Esophagus squamous epithelium (tissue), 5 donors: ENCODE results near the gene ESPNL. TPM values are rescaled to one million over a fixed set of nuclear protein-coding genes. Genes with fewer than 3 reads are reported as not detected.

Source experiments
- DNase-seq: peaks from one replicate; lab custom pipeline; 2025; lab: John Stamatoyannopoulos, UW
- H3K27ac ChIP-seq, 4 donors: fragments of 200-600 bp; sonication (generic); one replicate each; pipeline ENCODE4 v1.5.1; 2016 to 2019; ENCODE audit warnings: mild to moderate bottlenecking in 1 of 4
- H3K27me3 ChIP-seq, 4 donors: fragments of 200-600 bp; sonication (generic); 1 replicate in 3 of 4; 2 replicates in 1 of 4; pipeline versions ENCODE4 v1.5.1 to v1.6.0; 2017 to 2021; ENCODE audit warnings: antibody characterized with exemption in 1 of 4
- H3K36me3 ChIP-seq, 3 donors: fragments of 200-600 bp; sonication (generic); one replicate each; pipeline ENCODE4 v1.5.1; 2016 to 2019
- H3K4me1 ChIP-seq, 3 donors: fragments of 200-600 bp; sonication (generic); one replicate each; pipeline ENCODE4 v1.5.1; 2017 to 2019
- H3K4me3 ChIP-seq, 4 donors: fragments of 200-600 bp; sonication (generic); 1 replicate in 3 of 4; 2 replicates in 1 of 4; pipeline ENCODE4 v1.5.1; 2016 to 2019; ENCODE audit warnings: mild to moderate bottlenecking in 2 of 4, moderate library complexity in 1 of 4
- H3K9me3 ChIP-seq, 3 donors: fragments of 200-600 bp; sonication (generic); one replicate each; pipeline ENCODE4 v1.5.1; 2016 to 2019
- POLR2A ChIP-seq, 4 donors: fragments of 450-650 bp; IDR thresholded peaks; one replicate each; pipeline ENCODE4 v1.6.1; 2017; ENCODE audit warnings: antibody characterized with exemption in 4 of 4, mild to moderate bottlenecking in 4 of 4, moderate library complexity in 3 of 4
- WGBS, 2 donors: methylation state at CpG; one replicate each; pipeline ENCODE4 v1.1.5; 2018; 5-methylcytosine and 5-hydroxymethylcytosine counted together
- intact Hi-C: fragments of 100-400 bp; cut with DNase I; formaldehyde crosslinking; loops from one replicate; pipeline ENCODE4 v1.15.0; 2022
- total RNA-seq, 4 donors: library from RNA; depleted of rRNA; stranded (reverse); fragments of >200 nt; gene quantifications; one replicate each; pipeline ENCODE4 v1.1.0, GENCODE V29; 2016
- TF ChIP-seq, protein P1 (sequence below), 6 experiments: fragments of 450-650 bp in 4 of 6; fragments of 200-600 bp in 2 of 6; sonication (generic) in 2 of 6; IDR thresholded peaks; one replicate each; pipeline ENCODE4 v1.5.1; 2016 to 2019; ENCODE audit warnings: antibody characterized with exemption in 6 of 6, mild to moderate bottlenecking in 4 of 6, moderate library complexity in 4 of 6
- donor health status: DM: yes; HTN: yes; CAD: no.

ESPNL gene
- total RNA-seq, 4 donors from 2014 or later = 0.04 to 1.3 (median 0.88) TPM; not detected in 1

DNA sequence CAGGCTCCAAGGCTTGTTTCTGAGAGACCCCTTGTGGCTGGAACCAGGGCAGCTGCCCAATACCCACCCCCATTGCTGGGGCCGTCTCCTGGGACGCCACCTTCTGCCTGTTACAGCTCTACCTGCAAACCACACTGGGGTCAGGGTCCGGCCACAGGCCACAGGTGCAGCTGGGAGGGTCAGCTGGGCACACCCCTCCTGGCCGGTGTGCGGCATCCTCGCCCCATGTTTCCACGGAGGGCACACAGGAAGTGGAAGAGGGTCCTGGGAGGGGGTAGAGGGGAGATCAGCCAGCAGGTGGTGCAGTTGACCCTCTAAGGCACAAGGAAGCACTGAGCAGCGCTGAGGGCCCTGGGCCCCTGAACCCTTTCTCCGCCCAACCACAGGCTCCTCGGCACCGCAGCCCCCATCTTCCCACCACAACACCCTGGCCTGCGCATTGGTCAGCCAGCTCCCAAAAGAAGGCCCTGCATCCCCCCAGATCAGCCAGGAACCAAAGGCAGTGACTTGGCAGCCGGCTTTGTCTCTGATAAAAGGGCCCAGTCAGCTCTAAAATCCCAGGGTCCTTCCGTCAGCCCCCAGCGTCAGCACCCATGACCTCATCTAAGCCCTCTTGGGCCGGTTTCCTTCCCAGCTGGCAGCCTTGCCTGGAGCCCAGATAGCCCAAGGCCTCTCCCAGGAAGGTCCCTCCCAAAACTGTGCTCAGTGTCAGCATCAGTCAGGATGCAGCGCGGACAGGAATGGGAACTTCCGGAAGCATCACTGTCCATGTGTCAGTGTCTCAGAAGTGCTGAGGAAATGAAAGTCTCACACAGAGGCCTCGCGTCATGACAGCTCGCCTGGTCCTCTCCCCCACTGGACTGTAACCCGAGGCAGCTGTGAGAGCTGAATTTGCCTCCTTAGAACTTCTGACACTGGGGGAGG lies 60.3 kb downstream of the ESPNL start:
- intact Hi-C loops = no loop called here
- DNase-seq = no peak
- peaks cover 0 to 75% (median 7%) of the 10 kb centered on the region in 4 donors for H3K27me3 ChIP-seq

DNA sequence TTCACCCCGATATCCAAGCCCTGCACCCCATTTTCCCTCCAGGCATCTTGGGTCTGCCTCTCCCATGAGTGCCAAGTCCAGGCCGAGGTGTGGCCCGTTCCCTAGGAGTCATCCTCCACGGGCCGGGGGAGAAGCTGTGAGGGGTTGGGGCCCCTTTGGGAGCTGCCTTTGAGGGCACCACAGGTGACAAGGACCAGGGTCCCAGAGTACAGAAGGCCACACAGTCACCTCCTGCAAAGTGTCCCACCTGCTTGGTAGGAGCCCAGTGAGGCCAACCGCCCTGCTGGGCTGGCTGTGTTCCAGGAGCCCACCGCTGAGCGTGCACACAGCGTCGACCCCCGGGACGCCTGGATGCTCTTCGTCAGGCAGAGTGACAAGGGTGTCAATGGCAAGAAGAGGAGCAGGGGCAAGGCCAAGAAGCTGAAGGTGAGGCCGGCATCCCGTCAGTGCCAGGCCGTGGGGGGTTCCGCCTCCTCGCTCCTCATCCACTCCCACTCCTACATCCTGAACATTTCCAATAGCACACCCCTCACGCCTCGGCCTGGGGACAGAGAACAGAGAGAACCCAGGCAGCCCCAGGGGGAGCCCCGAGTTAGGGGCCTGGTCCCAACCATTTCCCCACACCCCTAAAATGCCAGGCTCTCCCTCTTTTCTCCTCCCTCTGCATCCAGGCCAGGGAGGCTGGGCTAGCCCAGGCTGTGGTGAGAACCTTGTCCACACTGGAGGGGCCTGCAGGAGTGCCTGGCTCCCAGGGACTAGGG lies 61.3 kb downstream of the ESPNL start:
- intact Hi-C loops = no loop called here
- TF ChIP-seq POLR2A (IDR thresholded peaks at IDR 0.05) = no peak
- TF ChIP-seq, protein P1, sequence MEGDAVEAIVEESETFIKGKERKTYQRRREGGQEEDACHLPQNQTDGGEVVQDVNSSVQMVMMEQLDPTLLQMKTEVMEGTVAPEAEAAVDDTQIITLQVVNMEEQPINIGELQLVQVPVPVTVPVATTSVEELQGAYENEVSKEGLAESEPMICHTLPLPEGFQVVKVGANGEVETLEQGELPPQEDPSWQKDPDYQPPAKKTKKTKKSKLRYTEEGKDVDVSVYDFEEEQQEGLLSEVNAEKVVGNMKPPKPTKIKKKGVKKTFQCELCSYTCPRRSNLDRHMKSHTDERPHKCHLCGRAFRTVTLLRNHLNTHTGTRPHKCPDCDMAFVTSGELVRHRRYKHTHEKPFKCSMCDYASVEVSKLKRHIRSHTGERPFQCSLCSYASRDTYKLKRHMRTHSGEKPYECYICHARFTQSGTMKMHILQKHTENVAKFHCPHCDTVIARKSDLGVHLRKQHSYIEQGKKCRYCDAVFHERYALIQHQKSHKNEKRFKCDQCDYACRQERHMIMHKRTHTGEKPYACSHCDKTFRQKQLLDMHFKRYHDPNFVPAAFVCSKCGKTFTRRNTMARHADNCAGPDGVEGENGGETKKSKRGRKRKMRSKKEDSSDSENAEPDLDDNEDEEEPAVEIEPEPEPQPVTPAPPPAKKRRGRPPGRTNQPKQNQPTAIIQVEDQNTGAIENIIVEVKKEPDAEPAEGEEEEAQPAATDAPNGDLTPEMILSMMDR (IDR thresholded peaks at IDR 0.05) = no peak
- no peak for DNase-seq
- Histone ChIP-seq H3K36me3 (peaks cover 0 to 2% (median 0%) of the 10 kb centered on the region in 3 donors), H3K27me3 (peaks cover 0 to 75% (median 7%) of the 10 kb centered on the region in 4 donors), H3K27ac (no peak overlapping the region), H3K9me3 (no peaks in the 10 kb centered on the region), H3K4me1 (peaks cover 7 to 37% (median 25%) of the 10 kb centered on the region in 3 donors), H3K4me3 (no peak overlapping the region)
- 86 to 87% methylated on average over 6 to 8 of the region's 21 CpGs for WGBS, 2 donors

More for the DNA sequence above, 60.3 kb downstream of the ESPNL start:
- peaks cover 10 to 44% (median 25%) of the 10 kb centered on the region in 3 donors for H3K4me1 ChIP-seq
- H3K9me3 ChIP-seq = no peaks in the 10 kb centered on the region
- TF ChIP-seq POLR2A (IDR thresholded peaks at IDR 0.05) = no peak
- TF ChIP-seq, protein P1 (IDR thresholded peaks at IDR 0.05) = no peak
- WGBS, 2 donors = 70 to 77% methylated on average over 3 to 16 of the region's 23 CpGs
- no peak overlapping the region for H3K27ac ChIP-seq
- no peaks in the 10 kb centered on the region for H3K36me3 ChIP-seq
- no peak overlapping the region for H3K4me3 ChIP-seq

DNA sequence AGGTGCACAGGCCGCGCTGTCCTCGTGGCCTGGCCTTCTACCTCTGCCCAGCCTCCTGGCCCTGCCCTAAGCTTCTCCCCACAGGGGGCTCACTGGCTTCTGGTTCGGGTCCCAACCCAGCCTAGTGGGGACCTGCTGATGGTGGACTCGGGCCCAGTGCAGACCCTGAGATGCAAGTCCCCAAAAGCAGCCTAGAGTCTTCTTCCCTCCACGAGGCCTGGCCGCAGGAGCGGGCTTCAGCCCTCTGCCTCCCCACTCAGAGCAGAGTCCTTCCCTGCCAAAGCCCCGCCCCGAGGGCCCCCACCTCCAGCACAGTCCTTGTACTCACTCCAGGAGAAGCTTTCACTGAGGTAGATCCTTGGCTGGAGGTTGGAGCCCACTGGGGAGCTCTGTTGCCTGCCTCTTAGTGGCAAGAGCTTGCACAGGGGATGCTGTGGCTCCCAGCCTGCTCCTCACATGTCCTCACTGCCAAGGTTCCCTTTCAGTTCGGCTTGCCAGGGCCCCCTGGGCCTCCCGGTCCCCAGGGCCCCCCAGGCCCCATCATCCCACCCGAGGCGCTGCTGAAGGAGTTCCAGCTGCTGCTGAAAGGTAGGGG lies 62.2 kb downstream of the ESPNL start:
- no peak overlapping the region for H3K27ac ChIP-seq
- H3K4me1 ChIP-seq = peaks cover 7 to 37% (median 25%) of the 10 kb centered on the region in 3 donors
- DNase-seq = no peak
- WGBS, 2 donors = no CpG with 5 or more reads among the region's 14 CpGs
- intact Hi-C loops = no loop called here
- TF ChIP-seq POLR2A (IDR thresholded peaks at IDR 0.05) = no peak
- TF ChIP-seq, protein P1 (IDR thresholded peaks at IDR 0.05) = no peak
- peaks cover 0 to 75% (median 7%) of the 10 kb centered on the region in 4 donors for H3K27me3 ChIP-seq
- H3K4me3 ChIP-seq = no peak overlapping the region
- H3K9me3 ChIP-seq = no peaks in the 10 kb centered on the region
- peaks cover 0 to 11% (median under 1%) of the 10 kb centered on the region in 3 donors for H3K36me3 ChIP-seq

DNA sequence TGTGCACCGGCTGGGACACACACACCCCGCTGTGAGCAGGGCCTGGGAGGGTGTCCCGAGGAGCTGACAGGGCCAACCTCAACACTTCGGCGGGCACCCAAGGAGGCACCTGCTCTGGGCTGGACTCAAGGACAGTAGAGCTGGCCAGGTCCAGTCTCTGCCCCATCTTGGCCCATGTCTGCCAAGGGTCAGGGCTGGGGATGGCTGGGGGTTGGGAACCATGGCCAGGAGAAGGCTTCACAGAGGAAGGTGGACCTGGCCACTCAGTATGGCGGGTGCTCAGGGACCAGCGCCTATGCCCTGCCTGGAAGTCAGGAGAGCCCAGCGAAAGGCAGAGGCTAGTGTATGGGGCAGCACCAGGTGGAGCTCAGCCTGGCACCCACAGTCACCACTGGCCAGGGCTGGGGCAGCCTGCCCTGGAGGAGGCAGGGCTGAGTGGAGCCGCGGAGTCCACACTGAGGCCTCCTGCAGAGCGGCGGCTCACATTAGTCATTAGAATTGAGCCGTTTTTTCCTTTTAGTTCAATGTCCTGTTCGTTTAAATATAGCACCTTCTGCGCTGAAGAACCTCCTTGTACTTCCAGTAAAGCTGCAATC lies 62.8 kb downstream of the ESPNL start:
- H3K27ac ChIP-seq = no peak overlapping the region
- no peaks in the 10 kb centered on the region for H3K9me3 ChIP-seq
- H3K27me3 ChIP-seq = peaks cover 0 to 70% (median 7%) of the 10 kb centered on the region in 4 donors
- H3K4me3 ChIP-seq = peak overlapping the region in 1 of 4 donors; percentile 55
- intact Hi-C loops = no loop called here
- WGBS, 2 donors = 38 to 80% methylated on average over 7 to 9 of the region's 15 CpGs
- peaks cover 0 to 17% (median 3%) of the 10 kb centered on the region in 3 donors for H3K36me3 ChIP-seq
- DNase-seq = no peak
- TF ChIP-seq POLR2A (IDR thresholded peaks at IDR 0.05) = no peak
- TF ChIP-seq, protein P1 (IDR thresholded peaks at IDR 0.05) = no peak
- H3K4me1 ChIP-seq = peaks cover 7 to 35% (median 25%) of the 10 kb centered on the region in 3 donors
